WTC11 (cell line): ENCODE data around the gene KIRREL3. TPM values are rescaled to one million over a fixed set of nuclear protein-coding genes. Genes with fewer than 3 reads are reported as not detected.

Experiments used
- ATAC-seq: fragments of 200-7000 bp; cut with Tn5 transposase; 2 replicates; pipeline ENCODE4 v1.10.0; 2021; ENCODE audit warnings: mild to moderate bottlenecking, moderate library complexity
- CTCF ChIA-PET: fragments of 300-600 bp; sonication (Branson Sonifier 250); formaldehyde crosslinking; loops from one replicate; lab custom pipeline; 2021; ENCODE audit warnings: antibody characterized with exemption; lab: Charles Lee
- POLR2A ChIA-PET: fragments of 350-600 bp; sonication (Branson Sonifier 250); formaldehyde crosslinking; loops from one replicate; lab custom pipeline; 2021; ENCODE audit warnings: antibody characterized with exemption; lab: Charles Lee
- DNase-seq: peaks from one replicate; pipeline ENCODE4 v3.0.0; 2021; ENCODE audit warnings: low spot score
- H3K27ac Mint-ChIP-seq: 2 replicates; pipeline ENCODE4 v1.8.0; 2021; ENCODE audit warnings: mixed read lengths
- H3K27me3 Mint-ChIP-seq: 2 replicates; pipeline ENCODE4 v1.8.0; 2021; ENCODE audit warnings: low read depth, mild to moderate bottlenecking, moderate library complexity, mixed read lengths
- H3K36me3 Mint-ChIP-seq: 2 replicates; pipeline ENCODE4 v1.8.0; 2021; ENCODE audit warnings: mixed read lengths
- H3K4me1 Mint-ChIP-seq: 2 replicates; pipeline ENCODE4 v1.8.0; 2022; ENCODE audit warnings: mixed read lengths
- H3K4me3 Mint-ChIP-seq: 2 replicates; pipeline ENCODE4 v1.8.0; 2021; ENCODE audit warnings: mild to moderate bottlenecking, moderate library complexity, mixed read lengths
- H3K9me3 Mint-ChIP-seq: 2 replicates; pipeline ENCODE4 v1.8.0; 2021; ENCODE audit warnings: mixed read lengths
- E2F4 ChIP-seq: sonication (generic); formaldehyde crosslinking; IDR thresholded peaks from 2 replicates; pipeline ENCODE4 v1.8.1; 2022; ENCODE audit warnings: low read depth, mild to moderate bottlenecking, moderate library complexity, missing genetic modification reagents, borderline replicate concordance
- ELF4 ChIP-seq: sonication (generic); formaldehyde crosslinking; IDR thresholded peaks from 2 replicates; pipeline ENCODE4 v1.8.1; 2022; ENCODE audit warnings: low read depth, mild to moderate bottlenecking, moderate library complexity, missing genetic modification reagents
- EMX1 ChIP-seq: fragments of 250-450 bp; sonication (Bioruptor Pico); IDR thresholded peaks from 2 replicates; pipeline ENCODE4 v1.8.0; 2021; ENCODE audit warnings: mild to moderate bottlenecking
- ERG ChIP-seq: fragments of 250-450 bp; sonication (Bioruptor Pico); IDR thresholded peaks from 2 replicates; pipeline ENCODE4 v1.8.0; 2021; ENCODE audit warnings: mild to moderate bottlenecking
- FOXJ3 ChIP-seq: sonication (generic); formaldehyde crosslinking; IDR thresholded peaks from 2 replicates; pipeline ENCODE4 v1.9.0; 2021; ENCODE audit warnings: missing genetic modification reagents, mild to moderate bottlenecking, borderline replicate concordance
- FOXP1 ChIP-seq: sonication (generic); formaldehyde crosslinking; IDR thresholded peaks from 2 replicates; pipeline ENCODE4 v1.8.0; 2022; ENCODE audit warnings: missing genetic modification reagents, mild to moderate bottlenecking, moderate library complexity, borderline replicate concordance
- FOXP4 ChIP-seq: sonication (generic); formaldehyde crosslinking; IDR thresholded peaks from 2 replicates; pipeline ENCODE4 v1.8.0; 2022; ENCODE audit warnings: mild to moderate bottlenecking, missing genetic modification reagents
- GRHL2 ChIP-seq: fragments of 250-450 bp; sonication (Bioruptor Pico); IDR thresholded peaks from 2 replicates; pipeline ENCODE4 v1.8.0; 2022; ENCODE audit warnings: mild to moderate bottlenecking, moderate library complexity; ENCODE audit not compliant: insufficient replicate concordance, severe bottlenecking
- NFYB ChIP-seq: sonication (generic); formaldehyde crosslinking; conservative IDR thresholded peaks from 2 replicates; pipeline ENCODE4 v1.8.0; 2022; ENCODE audit warnings: low read depth, missing genetic modification reagents
- NR2C2 ChIP-seq: sonication (generic); formaldehyde crosslinking; IDR thresholded peaks from 2 replicates; pipeline ENCODE4 v1.8.0; 2022; ENCODE audit warnings: mild to moderate bottlenecking, missing genetic modification reagents
- OVOL2 ChIP-seq: fragments of 250-450 bp; sonication (Bioruptor Pico); IDR thresholded peaks from 2 replicates; pipeline ENCODE4 v1.9.0; 2021; ENCODE audit warnings: mild to moderate bottlenecking, borderline replicate concordance
- SMAD3 ChIP-seq: sonication (generic); formaldehyde crosslinking; IDR thresholded peaks from 2 replicates; pipeline ENCODE4 v1.8.0; 2022; ENCODE audit warnings: missing genetic modification reagents, mild to moderate bottlenecking, borderline replicate concordance
- ZNF138 ChIP-seq: sonication (generic); formaldehyde crosslinking; conservative IDR thresholded peaks from 2 replicates; pipeline ENCODE4 v1.8.1; 2022; ENCODE audit warnings: mild to moderate bottlenecking, moderate library complexity, missing genetic modification reagents
- ZNF232 ChIP-seq: sonication (generic); formaldehyde crosslinking; IDR thresholded peaks from 2 replicates; pipeline ENCODE4 v1.8.0; 2022; ENCODE audit warnings: mild to moderate bottlenecking, missing genetic modification reagents
- ZNF423 ChIP-seq: fragments of 250-450 bp; sonication (Bioruptor Pico); IDR thresholded peaks from 2 replicates; pipeline ENCODE4 v2.1.2; 2022; ENCODE audit warnings: mild to moderate bottlenecking, moderate library complexity
- total RNA-seq: library from RNA; stranded (reverse); gene quantifications from 3 replicates; pipeline ENCODE4 v1.2.3, GENCODE V29; 2021
- TF ChIP-seq, protein P1 (sequence below): sonication (generic); formaldehyde crosslinking; IDR thresholded peaks from 2 replicates; pipeline ENCODE4 v1.8.1; 2023; ENCODE audit warnings: mild to moderate bottlenecking, missing genetic modification reagents
- TF ChIP-seq, protein P2 (sequence below): sonication (generic); formaldehyde crosslinking; IDR thresholded peaks from 2 replicates; pipeline ENCODE4 v1.8.0; 2023; ENCODE audit warnings: missing genetic modification reagents, mild to moderate bottlenecking, borderline replicate concordance

KIRREL3 gene
- total RNA-seq, 1 experiment from 2014 or later, result 0.59 TPM

GRCh38 chr11:126727381-126727780, 273.2 kb downstream of the KIRREL3 start:
- Mint-ChIP-seq H3K27me3 (no peaks in the 10 kb centered on the region; the same call in 1 of the 2 replicates), H3K9me3 (peaks cover 16% of the 10 kb centered on the region), H3K36me3 (peaks cover 3% of the 10 kb centered on the region; the same call in 1 of the 2 replicates), H3K27ac (no peak overlapping the region; the same call in 1 of the 2 replicates), H3K4me1 (peaks cover 11% of the 10 kb centered on the region), H3K4me3 (no peak overlapping the region)
- TF ChIP-seq EMX1 (CRISPR knock-in tag), result no peak
- ATAC-seq, result no peak
- POLR2A ChIA-PET, result no interaction called here
- CTCF ChIA-PET, result interaction anchor here (1.0 to 2.3 kb wide), 3 partner anchors 10 to 263 kb away, joined by 3 to 9 read pairs (median 5); no protein-coding TSS in a partner anchor
- no peak for DNase-seq

DNA sequence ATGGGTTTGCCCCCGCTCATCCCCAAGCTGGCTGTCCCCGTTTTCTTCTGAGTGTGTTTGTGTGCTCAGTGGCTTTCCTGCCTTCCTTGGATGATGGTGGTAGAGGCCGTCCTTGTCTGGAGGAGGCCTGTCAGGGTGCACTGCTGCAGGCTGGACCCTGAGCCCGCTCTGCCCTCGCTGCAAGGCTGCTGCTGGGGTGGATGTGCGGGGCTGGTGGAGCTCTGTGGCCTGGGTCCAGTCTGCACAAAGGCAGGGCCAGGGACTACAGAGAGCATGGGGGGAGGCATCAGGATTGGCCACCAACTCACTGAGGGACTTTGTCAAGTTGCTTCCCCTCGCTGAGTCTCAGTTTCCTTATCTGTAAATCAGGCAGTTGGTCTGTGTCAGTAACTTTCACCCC, 275.0 kb downstream of the KIRREL3 start:
- H3K27me3 Mint-ChIP-seq, result peaks cover 4% of the 10 kb centered on the region; the same call in 1 of the 2 replicates
- H3K36me3 Mint-ChIP-seq, result no peaks in the 10 kb centered on the region
- no peaks in the 10 kb centered on the region for H3K4me1 Mint-ChIP-seq
- no peak for ATAC-seq
- POLR2A ChIA-PET, result no interaction called here
- no peak overlapping the region for H3K27ac Mint-ChIP-seq
- TF ChIP-seq ZNF423 (CRISPR knock-in tag) (no peak), ZNF138 (CRISPR knock-in tag) (no peak), FOXP4 (CRISPR knock-in tag) (no peak), SMAD3 (CRISPR knock-in tag) (no peak), NR2C2 (CRISPR knock-in tag) (no peak)
- no peak overlapping the region for H3K4me3 Mint-ChIP-seq
- peaks cover 8% of the 10 kb centered on the region for H3K9me3 Mint-ChIP-seq
- DNase-seq, result no peak
- CTCF ChIA-PET, result no interaction called here

GRCh38 chr11:126725043-126725442, 275.5 kb downstream of the KIRREL3 start:
- H3K27me3 Mint-ChIP-seq, result 0 out of 2 replicates have a peak, but pooled peaks cover 4% of the 10 kb centered on the region
- DNase-seq (no peak), ATAC-seq (no peak)
- ChIA-PET CTCF (interaction anchor here (1.3 kb wide), 1 partner anchor 9 kb away, joined by 3 read pairs; no protein-coding TSS in a partner anchor), POLR2A (no interaction called here)
- H3K36me3 Mint-ChIP-seq, result no peaks in the 10 kb centered on the region
- TF ChIP-seq ERG (CRISPR knock-in tag) (no peak), GRHL2 (CRISPR knock-in tag) (no peak), ELF4 (no peak), FOXJ3 (CRISPR knock-in tag) (no peak), E2F4 (CRISPR knock-in tag) (no peak), FOXP4 (CRISPR knock-in tag) (no peak), OVOL2 (CRISPR knock-in tag) (no peak), NFYB (CRISPR knock-in tag) (no peak), ZNF232 (no peak), FOXP1 (CRISPR knock-in tag) (no peak)
- TF ChIP-seq, protein P1, sequence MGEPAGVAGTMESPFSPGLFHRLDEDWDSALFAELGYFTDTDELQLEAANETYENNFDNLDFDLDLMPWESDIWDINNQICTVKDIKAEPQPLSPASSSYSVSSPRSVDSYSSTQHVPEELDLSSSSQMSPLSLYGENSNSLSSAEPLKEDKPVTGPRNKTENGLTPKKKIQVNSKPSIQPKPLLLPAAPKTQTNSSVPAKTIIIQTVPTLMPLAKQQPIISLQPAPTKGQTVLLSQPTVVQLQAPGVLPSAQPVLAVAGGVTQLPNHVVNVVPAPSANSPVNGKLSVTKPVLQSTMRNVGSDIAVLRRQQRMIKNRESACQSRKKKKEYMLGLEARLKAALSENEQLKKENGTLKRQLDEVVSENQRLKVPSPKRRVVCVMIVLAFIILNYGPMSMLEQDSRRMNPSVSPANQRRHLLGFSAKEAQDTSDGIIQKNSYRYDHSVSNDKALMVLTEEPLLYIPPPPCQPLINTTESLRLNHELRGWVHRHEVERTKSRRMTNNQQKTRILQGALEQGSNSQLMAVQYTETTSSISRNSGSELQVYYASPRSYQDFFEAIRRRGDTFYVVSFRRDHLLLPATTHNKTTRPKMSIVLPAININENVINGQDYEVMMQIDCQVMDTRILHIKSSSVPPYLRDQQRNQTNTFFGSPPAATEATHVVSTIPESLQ (CRISPR knock-in tag), result no peak
- TF ChIP-seq, protein P2, sequence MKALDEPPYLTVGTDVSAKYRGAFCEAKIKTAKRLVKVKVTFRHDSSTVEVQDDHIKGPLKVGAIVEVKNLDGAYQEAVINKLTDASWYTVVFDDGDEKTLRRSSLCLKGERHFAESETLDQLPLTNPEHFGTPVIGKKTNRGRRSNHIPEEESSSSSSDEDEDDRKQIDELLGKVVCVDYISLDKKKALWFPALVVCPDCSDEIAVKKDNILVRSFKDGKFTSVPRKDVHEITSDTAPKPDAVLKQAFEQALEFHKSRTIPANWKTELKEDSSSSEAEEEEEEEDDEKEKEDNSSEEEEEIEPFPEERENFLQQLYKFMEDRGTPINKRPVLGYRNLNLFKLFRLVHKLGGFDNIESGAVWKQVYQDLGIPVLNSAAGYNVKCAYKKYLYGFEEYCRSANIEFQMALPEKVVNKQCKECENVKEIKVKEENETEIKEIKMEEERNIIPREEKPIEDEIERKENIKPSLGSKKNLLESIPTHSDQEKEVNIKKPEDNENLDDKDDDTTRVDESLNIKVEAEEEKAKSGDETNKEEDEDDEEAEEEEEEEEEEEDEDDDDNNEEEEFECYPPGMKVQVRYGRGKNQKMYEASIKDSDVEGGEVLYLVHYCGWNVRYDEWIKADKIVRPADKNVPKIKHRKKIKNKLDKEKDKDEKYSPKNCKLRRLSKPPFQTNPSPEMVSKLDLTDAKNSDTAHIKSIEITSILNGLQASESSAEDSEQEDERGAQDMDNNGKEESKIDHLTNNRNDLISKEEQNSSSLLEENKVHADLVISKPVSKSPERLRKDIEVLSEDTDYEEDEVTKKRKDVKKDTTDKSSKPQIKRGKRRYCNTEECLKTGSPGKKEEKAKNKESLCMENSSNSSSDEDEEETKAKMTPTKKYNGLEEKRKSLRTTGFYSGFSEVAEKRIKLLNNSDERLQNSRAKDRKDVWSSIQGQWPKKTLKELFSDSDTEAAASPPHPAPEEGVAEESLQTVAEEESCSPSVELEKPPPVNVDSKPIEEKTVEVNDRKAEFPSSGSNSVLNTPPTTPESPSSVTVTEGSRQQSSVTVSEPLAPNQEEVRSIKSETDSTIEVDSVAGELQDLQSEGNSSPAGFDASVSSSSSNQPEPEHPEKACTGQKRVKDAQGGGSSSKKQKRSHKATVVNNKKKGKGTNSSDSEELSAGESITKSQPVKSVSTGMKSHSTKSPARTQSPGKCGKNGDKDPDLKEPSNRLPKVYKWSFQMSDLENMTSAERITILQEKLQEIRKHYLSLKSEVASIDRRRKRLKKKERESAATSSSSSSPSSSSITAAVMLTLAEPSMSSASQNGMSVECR (CRISPR knock-in tag), result no peak
- H3K4me3 Mint-ChIP-seq, result no peak overlapping the region
- peaks cover 3% of the 10 kb centered on the region for H3K9me3 Mint-ChIP-seq
- no peak overlapping the region for H3K27ac Mint-ChIP-seq
- no peaks in the 10 kb centered on the region for H3K4me1 Mint-ChIP-seq
